Peyer's patch (tissue), 4 donors: Measurements from ENCODE around the gene DISC1.

Experiments
- POLR2A ChIP-seq, 2 donors: fragments of 450-650 bp; IDR thresholded peaks; one replicate each; pipeline ENCODE4 v1.5.1; 2017; ENCODE audit warnings: antibody characterized with exemption in 2 of 2, mild to moderate bottlenecking in 2 of 2, moderate library complexity in 2 of 2
- TF ChIP-seq, protein P1 (sequence below), 6 experiments: fragments of 450-650 bp in 4 of 6; fragments of 200-600 bp in 2 of 6; sonication (generic) in 1 of 6; IDR thresholded peaks; one replicate each; pipeline ENCODE4 v1.5.1; 2017 to 2019; ENCODE audit warnings: antibody characterized with exemption in 6 of 6, mild to moderate bottlenecking in 3 of 6, moderate library complexity in 1 of 6

DNA sequence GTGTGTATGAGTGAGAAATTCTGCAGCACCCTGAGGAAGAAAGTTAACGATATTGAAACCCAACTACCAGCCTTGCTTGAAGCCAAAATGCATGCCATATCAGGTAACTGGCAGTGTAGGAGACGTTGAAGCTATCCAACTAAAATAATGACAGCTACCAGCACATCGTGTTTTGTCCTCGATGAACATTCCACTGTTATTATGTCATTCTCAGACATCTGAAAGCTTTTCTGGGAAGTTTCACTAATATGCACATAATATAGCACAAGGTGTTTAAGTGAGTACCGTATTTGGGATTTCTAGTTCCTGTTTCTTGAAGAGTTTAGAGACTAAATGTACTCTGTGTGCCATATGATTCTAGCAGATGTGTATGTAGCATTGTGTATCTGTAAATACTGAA, 173.5 kb downstream of the DISC1 start:
- TF ChIP-seq POLR2A (IDR thresholded peaks at IDR 0.05) = no peak
- TF ChIP-seq, protein P1, sequence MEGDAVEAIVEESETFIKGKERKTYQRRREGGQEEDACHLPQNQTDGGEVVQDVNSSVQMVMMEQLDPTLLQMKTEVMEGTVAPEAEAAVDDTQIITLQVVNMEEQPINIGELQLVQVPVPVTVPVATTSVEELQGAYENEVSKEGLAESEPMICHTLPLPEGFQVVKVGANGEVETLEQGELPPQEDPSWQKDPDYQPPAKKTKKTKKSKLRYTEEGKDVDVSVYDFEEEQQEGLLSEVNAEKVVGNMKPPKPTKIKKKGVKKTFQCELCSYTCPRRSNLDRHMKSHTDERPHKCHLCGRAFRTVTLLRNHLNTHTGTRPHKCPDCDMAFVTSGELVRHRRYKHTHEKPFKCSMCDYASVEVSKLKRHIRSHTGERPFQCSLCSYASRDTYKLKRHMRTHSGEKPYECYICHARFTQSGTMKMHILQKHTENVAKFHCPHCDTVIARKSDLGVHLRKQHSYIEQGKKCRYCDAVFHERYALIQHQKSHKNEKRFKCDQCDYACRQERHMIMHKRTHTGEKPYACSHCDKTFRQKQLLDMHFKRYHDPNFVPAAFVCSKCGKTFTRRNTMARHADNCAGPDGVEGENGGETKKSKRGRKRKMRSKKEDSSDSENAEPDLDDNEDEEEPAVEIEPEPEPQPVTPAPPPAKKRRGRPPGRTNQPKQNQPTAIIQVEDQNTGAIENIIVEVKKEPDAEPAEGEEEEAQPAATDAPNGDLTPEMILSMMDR (IDR thresholded peaks at IDR 0.05) = no peak
